HK-2 (cell line): Measurements from ENCODE around the gene ATP9A.

Experiments used
- DNase-seq: peaks from one replicate; pipeline ENCODE4 v3.0.0-alpha.2; 2018; ENCODE audit not compliant: unreplicated experiment

ATP9A gene

DNA sequence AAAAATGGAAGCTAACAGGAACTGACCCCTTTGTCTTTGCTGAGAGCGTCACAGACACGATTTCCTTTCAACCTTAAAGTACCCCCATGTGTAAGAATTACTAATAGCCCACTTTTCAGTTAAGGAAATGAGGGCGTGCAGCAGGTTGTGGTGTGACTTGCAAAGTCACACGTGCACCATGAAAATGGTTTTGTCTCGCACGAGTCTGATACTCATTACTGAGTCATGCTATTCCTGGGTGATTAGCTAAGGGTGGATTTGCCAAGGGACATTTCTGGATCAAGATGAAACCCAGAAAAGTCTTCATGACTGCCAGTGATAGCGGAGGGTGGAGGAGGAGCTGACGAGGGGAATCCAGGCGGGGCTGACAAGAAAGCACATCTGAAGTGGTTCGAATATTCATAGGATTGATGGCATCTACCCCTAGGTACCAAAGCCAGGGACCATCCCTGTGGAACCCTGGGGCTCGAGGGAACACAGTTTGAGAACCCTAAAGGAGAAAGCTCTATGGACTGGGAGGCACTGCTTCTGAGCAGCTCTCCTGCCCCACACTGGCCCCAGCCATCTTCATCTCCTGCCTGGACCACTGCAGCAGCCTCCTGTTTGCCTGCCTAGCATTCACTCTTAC is 213.5 kb downstream of the ATP9A start:
- DNase-seq, result no peak

DNA sequence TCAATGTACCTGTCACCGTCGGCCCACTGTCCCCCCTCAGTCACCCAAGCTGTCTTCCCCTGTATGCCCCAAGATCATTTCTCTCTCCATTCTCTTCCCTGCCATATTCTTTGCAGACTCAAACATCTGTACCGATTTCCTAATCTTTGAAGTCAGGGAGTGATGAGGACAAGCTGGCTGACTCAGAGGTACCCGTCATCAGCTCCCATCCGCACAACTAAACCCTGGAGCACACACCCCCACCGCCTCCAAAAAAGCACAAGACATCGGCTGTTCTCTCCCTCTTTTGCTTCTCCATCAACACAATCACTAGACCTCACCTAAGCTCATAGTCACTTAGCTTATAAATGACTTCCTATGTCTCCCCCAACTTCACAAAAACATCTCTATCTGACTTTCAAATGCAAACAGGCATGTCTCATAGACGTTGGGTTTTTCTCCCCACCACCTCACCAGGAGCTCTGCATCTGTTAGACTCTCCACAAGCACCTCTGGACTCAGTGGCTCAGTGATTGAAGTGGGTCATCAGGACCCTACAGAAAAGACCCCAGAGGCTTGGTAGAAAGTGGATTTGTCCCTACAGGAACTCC is 214.2 kb downstream of the ATP9A start:
- DNase-seq, result no peak

- no peak for DNase-seq
Measured at GRCh38 chr20:51551186-51551585, 217.0 kb downstream of the ATP9A start.

DNA sequence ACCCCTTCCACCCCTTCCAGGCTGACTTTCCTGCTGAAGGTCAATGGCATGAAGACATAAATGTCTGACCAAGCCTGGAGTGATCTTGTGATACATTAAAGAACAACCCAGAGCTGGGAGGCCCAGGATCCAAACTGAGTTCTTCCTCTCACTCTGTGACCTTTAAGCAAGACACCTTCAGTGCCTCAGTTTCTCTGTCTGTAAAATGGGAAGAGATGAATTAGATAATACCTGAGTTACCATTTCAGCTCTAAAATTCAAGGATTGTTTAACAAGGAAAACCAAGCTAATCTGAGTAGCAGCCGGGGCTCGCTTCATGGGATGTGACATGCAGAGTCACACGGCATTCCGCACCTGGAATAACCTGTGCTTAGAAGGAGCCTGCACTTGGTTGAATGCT is 218.7 kb downstream of the ATP9A start:
- no peak for DNase-seq

- no peak for DNase-seq
Measured at GRCh38 chr20:51547951-51548350, 220.2 kb downstream of the ATP9A start.
